PFSK-1 (cell line): Measurements from ENCODE around the gene INA.

ENCODE experiments used
- FOXP2 ChIP-seq: optimal IDR thresholded peaks from 2 replicates; pipeline ENCODE3; 2011; ENCODE audit warnings: borderline replicate concordance, control low read depth, inconsistent platforms; ENCODE audit not compliant: insufficient read depth; ENCODE audit errors: extremely low read length, extremely low read depth
- POLR2AphosphoS5 ChIP-seq: IDR thresholded peaks from 2 replicates; pipeline ENCODE4 v1.6.1; 2012; ENCODE audit warnings: low read depth, mild to moderate bottlenecking, control low read depth, low read length, moderate library complexity
- SIN3A ChIP-seq: IDR thresholded peaks from 2 replicates; pipeline ENCODE4 v1.6.1; 2012; ENCODE audit warnings: mild to moderate bottlenecking, low read length, moderate library complexity, borderline replicate concordance; ENCODE audit not compliant: insufficient read depth
- TAF1 ChIP-seq: IDR thresholded peaks from 2 replicates; pipeline ENCODE4 v1.6.1; 2012; ENCODE audit warnings: low read length, control low read depth, borderline replicate concordance; ENCODE audit not compliant: insufficient read depth
- TF ChIP-seq, protein P1 (sequence below), 2 experiments: IDR thresholded peaks; 2 replicates each; pipeline versions ENCODE4 v1.6.1 to v1.8.0; 2011 to 2012; ENCODE audit warnings: low read depth in 2 of 2, low read length in 2 of 2, control low read depth in 1 of 2, inconsistent platforms in 1 of 2, mild to moderate bottlenecking in 1 of 2, moderate library complexity in 1 of 2; ENCODE audit not compliant: insufficient read depth in 1 of 2

INA gene

DNA sequence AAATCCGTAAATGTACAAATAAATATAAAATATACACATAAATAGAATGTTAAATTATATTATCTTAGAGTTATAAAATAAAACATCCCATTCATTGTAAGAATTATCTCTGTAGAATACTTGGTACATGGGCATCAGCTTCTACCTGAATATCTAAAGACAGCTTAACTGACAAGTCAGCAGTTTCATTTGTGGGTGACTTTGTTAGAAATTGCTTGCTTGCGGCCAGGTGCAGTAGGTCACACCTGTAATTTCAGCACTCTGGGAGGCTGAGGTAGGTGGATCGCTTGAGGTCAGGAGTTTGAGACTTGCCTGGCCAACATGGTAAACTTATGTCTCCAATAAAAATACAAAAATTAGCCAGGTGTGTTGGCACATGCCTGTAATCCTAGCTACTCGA lies 59.4 kb downstream of the INA start:
- TF ChIP-seq POLR2AphosphoS5 (no peak), SIN3A (no peak), FOXP2 (no peak), TAF1 (no peak)
- TF ChIP-seq, protein P1, sequence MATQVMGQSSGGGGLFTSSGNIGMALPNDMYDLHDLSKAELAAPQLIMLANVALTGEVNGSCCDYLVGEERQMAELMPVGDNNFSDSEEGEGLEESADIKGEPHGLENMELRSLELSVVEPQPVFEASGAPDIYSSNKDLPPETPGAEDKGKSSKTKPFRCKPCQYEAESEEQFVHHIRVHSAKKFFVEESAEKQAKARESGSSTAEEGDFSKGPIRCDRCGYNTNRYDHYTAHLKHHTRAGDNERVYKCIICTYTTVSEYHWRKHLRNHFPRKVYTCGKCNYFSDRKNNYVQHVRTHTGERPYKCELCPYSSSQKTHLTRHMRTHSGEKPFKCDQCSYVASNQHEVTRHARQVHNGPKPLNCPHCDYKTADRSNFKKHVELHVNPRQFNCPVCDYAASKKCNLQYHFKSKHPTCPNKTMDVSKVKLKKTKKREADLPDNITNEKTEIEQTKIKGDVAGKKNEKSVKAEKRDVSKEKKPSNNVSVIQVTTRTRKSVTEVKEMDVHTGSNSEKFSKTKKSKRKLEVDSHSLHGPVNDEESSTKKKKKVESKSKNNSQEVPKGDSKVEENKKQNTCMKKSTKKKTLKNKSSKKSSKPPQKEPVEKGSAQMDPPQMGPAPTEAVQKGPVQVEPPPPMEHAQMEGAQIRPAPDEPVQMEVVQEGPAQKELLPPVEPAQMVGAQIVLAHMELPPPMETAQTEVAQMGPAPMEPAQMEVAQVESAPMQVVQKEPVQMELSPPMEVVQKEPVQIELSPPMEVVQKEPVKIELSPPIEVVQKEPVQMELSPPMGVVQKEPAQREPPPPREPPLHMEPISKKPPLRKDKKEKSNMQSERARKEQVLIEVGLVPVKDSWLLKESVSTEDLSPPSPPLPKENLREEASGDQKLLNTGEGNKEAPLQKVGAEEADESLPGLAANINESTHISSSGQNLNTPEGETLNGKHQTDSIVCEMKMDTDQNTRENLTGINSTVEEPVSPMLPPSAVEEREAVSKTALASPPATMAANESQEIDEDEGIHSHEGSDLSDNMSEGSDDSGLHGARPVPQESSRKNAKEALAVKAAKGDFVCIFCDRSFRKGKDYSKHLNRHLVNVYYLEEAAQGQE (IDR thresholded peaks at IDR 0.05; ENCODE audit: insufficient read depth in 1 of 2, low read depth in 2 of 2, low read length in 2 of 2), result no peak
